PC-9 (cell line): ENCODE measurements around the gene WDR7. TPM values are rescaled to one million over a fixed set of nuclear protein-coding genes. Genes with fewer than 3 reads are reported as not detected.

ENCODE experiments used
- BruUV-seq: library from RNA; stranded (reverse); fragments of 400-500 nt; replicated peaks from 2 replicates; lab custom pipeline; 2021; lab: Mats Ljungman, UMichigan
- CTCF ChIA-PET: fragments of 300-600 bp; sonication (Branson Sonifier 250); formaldehyde crosslinking; loops from one replicate; lab custom pipeline; 2022; ENCODE audit warnings: antibody characterized with exemption; lab: Charles Lee
- POLR2A ChIA-PET: fragments of 300-600 bp; sonication (Branson Sonifier 250); formaldehyde crosslinking; loops from one replicate; lab custom pipeline; 2022; ENCODE audit warnings: antibody characterized with exemption; ENCODE audit not compliant: unreplicated experiment; lab: Charles Lee
- DNase-seq, 2 experiments: peaks; one replicate each; pipeline versions ENCODE4 v3.0.0 to v3.0.0-alpha.2; 2015 to 2022; ENCODE audit warnings: mixed read lengths in 1 of 2
- H2AFZ ChIP-seq: fragments of 200-600 bp; sonication (generic); 2 replicates; pipeline ENCODE4 v1.8.1; 2017; ENCODE audit warnings: antibody characterized with exemption
- H3F3A ChIP-seq: fragments of 200-600 bp; sonication (generic); 2 replicates; pipeline ENCODE4 v1.8.1; 2017; ENCODE audit warnings: antibody characterized with exemption, mild to moderate bottlenecking, low read depth; ENCODE audit not compliant: insufficient read depth
- H3K27ac ChIP-seq: fragments of 200-600 bp; sonication (generic); 2 replicates; pipeline ENCODE4 v1.6.1; 2016; ENCODE audit warnings: mixed run types
- H3K27me3 ChIP-seq: fragments of 200-600 bp; sonication (generic); 2 replicates; pipeline ENCODE4 v1.6.1; 2016; ENCODE audit warnings: low read depth, mixed run types; ENCODE audit not compliant: insufficient read depth
- H3K36me3 ChIP-seq: fragments of 200-600 bp; sonication (generic); 2 replicates; pipeline ENCODE4 v1.6.1; 2016; ENCODE audit warnings: low read depth, mixed run types
- H3K4me1 ChIP-seq: fragments of 200-600 bp; sonication (generic); replicated peaks from 2 replicates; pipeline ENCODE4 v1.6.1; 2016; ENCODE audit warnings: mixed run types; ENCODE audit not compliant: insufficient read depth
- H3K4me2 ChIP-seq: fragments of 200-600 bp; sonication (generic); 2 replicates; pipeline ENCODE4 v1.6.1; 2017; ENCODE audit warnings: mixed run types
- H3K4me3 ChIP-seq: fragments of 200-600 bp; sonication (generic); 2 replicates; pipeline ENCODE4 v1.6.1; 2016; ENCODE audit warnings: mixed run types
- H3K79me2 ChIP-seq: fragments of 200-600 bp; sonication (generic); 2 replicates; pipeline ENCODE4 v1.6.1; 2017; ENCODE audit warnings: low read depth, mixed run types
- H3K9me2 ChIP-seq: fragments of 200-600 bp; sonication (generic); 2 replicates; pipeline ENCODE4 v1.8.1; 2017; ENCODE audit warnings: mild to moderate bottlenecking; ENCODE audit not compliant: insufficient read depth
- H3K9me3 ChIP-seq: fragments of 200-600 bp; sonication (generic); 2 replicates; pipeline ENCODE4 v1.8.1; 2016; ENCODE audit warnings: low read depth; ENCODE audit not compliant: insufficient read depth
- H4K20me1 ChIP-seq: fragments of 200-600 bp; sonication (generic); 2 replicates; pipeline ENCODE4 v1.8.1; 2017; ENCODE audit not compliant: insufficient read depth
- CTCF ChIP-seq: fragments of 200-600 bp; sonication (generic); conservative IDR thresholded peaks from 2 replicates; pipeline ENCODE4 v1.6.1; 2017; ENCODE audit warnings: mixed run types, antibody characterized with exemption, mild to moderate bottlenecking, moderate library complexity
- EZH2 ChIP-seq: fragments of 200-600 bp; sonication (generic); IDR thresholded peaks from 2 replicates; pipeline ENCODE4 v1.8.0; 2017; ENCODE audit warnings: antibody characterized with exemption, low read depth
- intact Hi-C: fragments of 100-400 bp; cut with micrococcal nuclease; formaldehyde crosslinking; loops from one replicate; pipeline ENCODE4 v1.10.0; 2022; ENCODE audit not compliant: unreplicated experiment
- total RNA-seq: library from RNA; stranded (reverse); gene quantifications from 2 replicates; pipeline ENCODE4 v1.2.3, GENCODE V29; 2021

WDR7 gene
- total RNA-seq, 1 experiment from 2014 or later, result 7.7 TPM

- Histone ChIP-seq H2AFZ (no peak overlapping the region), H3K36me3 (no peaks in the 10 kb centered on the region), H3K27ac (no peak overlapping the region), H3K4me1 (no peaks in the 10 kb centered on the region), H3K9me2 (no peaks in the 10 kb centered on the region), H3K4me2 (no peak overlapping the region), H3K4me3 (no peak overlapping the region), H3K79me2 (no peaks in the 10 kb centered on the region), H3F3A (no peaks in the 10 kb centered on the region), H4K20me1 (no peaks in the 10 kb centered on the region), H3K9me3 (no peaks in the 10 kb centered on the region), H3K27me3 (no peaks in the 10 kb centered on the region)
- ChIA-PET POLR2A (no interaction called here), CTCF (no interaction called here)
- no TSS peak for BruUV-seq
- no peak for DNase-seq
- intact Hi-C loops, result no loop called here
- TF ChIP-seq CTCF, result no peak
- no peak for TF ChIP-seq EZH2
These were observed 375.2 kb downstream of the WDR7 start for GRCh38 chr18:57026316-57026715.

DNA sequence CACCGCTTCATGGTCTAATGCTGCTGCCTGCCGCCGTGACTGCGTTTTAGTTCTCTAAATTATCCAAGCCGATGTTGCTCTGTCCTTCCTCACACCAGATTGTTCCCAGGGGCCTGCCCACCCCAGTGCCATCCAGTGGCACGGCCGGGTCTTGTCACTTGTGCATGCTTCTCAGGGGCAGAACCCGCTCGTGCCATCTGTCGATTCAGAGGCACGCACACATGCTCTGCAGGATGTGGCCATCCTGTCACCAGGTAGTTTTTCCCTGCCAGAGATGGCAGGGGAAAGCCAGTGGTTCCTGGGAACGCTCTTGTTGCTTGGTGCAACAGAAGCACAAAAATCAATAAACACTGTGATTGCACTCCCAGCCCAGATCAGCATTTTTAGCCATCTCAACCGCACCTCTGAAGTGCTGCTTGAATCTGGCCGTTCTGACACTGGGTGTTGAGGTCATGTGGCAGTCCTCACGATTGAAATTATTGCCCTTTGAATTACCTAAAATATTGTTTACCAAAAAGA is 376.1 kb downstream of the WDR7 start:
- ChIA-PET POLR2A (no interaction called here), CTCF (interaction anchor here (0.7 kb wide), 1 partner anchor 157 kb away, joined by 4 read pairs; no protein-coding TSS in a partner anchor)
- Histone ChIP-seq H3K27ac (no peak overlapping the region), H3K27me3 (no peaks in the 10 kb centered on the region), H3F3A (no peaks in the 10 kb centered on the region), H2AFZ (no peak overlapping the region), H3K9me2 (no peaks in the 10 kb centered on the region), H3K4me2 (no peak overlapping the region), H3K4me1 (no peaks in the 10 kb centered on the region), H3K9me3 (no peaks in the 10 kb centered on the region), H3K79me2 (no peaks in the 10 kb centered on the region), H4K20me1 (no peaks in the 10 kb centered on the region), H3K36me3 (no peaks in the 10 kb centered on the region), H3K4me3 (no peak overlapping the region)
- no peak for DNase-seq
- TF ChIP-seq CTCF, result no peak
- no peak for TF ChIP-seq EZH2
- BruUV-seq, result no TSS peak
- intact Hi-C loops, result no loop called here

DNA sequence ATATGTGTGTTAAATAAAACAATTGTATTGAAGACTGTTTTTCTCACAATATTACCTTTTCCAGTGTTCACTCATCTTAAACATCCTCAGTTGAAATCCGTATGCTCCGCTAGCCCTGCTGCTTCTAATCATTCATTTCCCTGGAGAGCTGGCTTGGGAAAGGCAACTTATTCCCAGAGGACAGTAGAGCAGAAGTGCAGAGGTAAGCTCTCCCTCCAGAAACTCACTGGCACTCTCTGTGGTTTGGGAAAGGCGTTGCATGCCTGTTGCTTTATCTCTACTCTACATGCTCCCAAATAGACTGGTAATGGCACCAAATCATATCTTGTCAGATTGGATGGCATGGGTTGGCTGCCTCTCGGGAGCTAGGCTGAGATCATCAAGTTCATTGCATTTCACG is 378.6 kb downstream of the WDR7 start:
- BruUV-seq, result no TSS peak
- Histone ChIP-seq H3K9me2 (no peaks in the 10 kb centered on the region), H3K27ac (no peak overlapping the region), H3K4me2 (no peak overlapping the region), H3K4me1 (no peaks in the 10 kb centered on the region), H3K79me2 (no peaks in the 10 kb centered on the region), H3K27me3 (no peaks in the 10 kb centered on the region), H3K9me3 (no peaks in the 10 kb centered on the region), H4K20me1 (no peaks in the 10 kb centered on the region), H2AFZ (no peak overlapping the region), H3K4me3 (no peak overlapping the region), H3K36me3 (no peaks in the 10 kb centered on the region), H3F3A (no peaks in the 10 kb centered on the region)
- ChIA-PET POLR2A (no interaction called here), CTCF (no interaction called here)
- intact Hi-C loops, result no loop called here
- no peak for DNase-seq
- no peak for TF ChIP-seq CTCF
- no peak for TF ChIP-seq EZH2
